CD4-positive, alpha-beta memory T cell (primary cell): ENCODE results near the gene SLAMF7. TPM values are rescaled to one million over a fixed set of nuclear protein-coding genes. Genes with fewer than 3 reads are reported as not detected.

Experiments
- CTCF ChIA-PET: fragments of 350-600 bp; sonication (Branson Sonifier 250); formaldehyde crosslinking; loops from one replicate; lab custom pipeline; 2021; ENCODE audit warnings: inconsistent platforms; ENCODE audit not compliant: partially characterized antibody; lab: Charles Lee
- POLR2A ChIA-PET: fragments of 350-600 bp; sonication (Branson Sonifier 250); formaldehyde crosslinking; loops from one replicate; lab custom pipeline; 2021; ENCODE audit not compliant: partially characterized antibody; lab: Charles Lee
- DNase-seq, 5 donors: peaks; one replicate each; pipeline versions ENCODE4 v3.0.0 to v3.0.0-alpha.2; 2020 to 2022; ENCODE audit warnings: mixed read lengths in 1 of 5
- H3K27ac ChIP-seq: one replicate; pipeline ENCODE4 v1.7.0; 2013; ENCODE audit warnings: low read depth, low read length
- H3K27me3 ChIP-seq: 2 replicates; pipeline ENCODE4 v1.7.0; 2013; ENCODE audit warnings: mild to moderate bottlenecking, low read length, moderate library complexity; ENCODE audit not compliant: insufficient read depth
- H3K36me3 ChIP-seq: 2 replicates; pipeline ENCODE4 v1.7.0; 2013; ENCODE audit warnings: mild to moderate bottlenecking, low read length, moderate library complexity; ENCODE audit not compliant: insufficient read depth
- H3K4me1 ChIP-seq: 2 replicates; pipeline ENCODE4 v1.7.0; 2013; ENCODE audit warnings: mild to moderate bottlenecking, low read length, moderate library complexity; ENCODE audit not compliant: insufficient read depth
- H3K4me3 ChIP-seq, 2 donors: one replicate each; pipeline ENCODE4 v1.7.0; 2013; ENCODE audit warnings: low read length in 2 of 2, mild to moderate bottlenecking in 1 of 2
- H3K9me3 ChIP-seq, 2 donors: one replicate each; pipeline ENCODE4 v1.7.0; 2013; ENCODE audit warnings: low read length in 2 of 2, control low read depth in 1 of 2; ENCODE audit not compliant: control insufficient read depth in 1 of 2
- H3K27ac Mint-ChIP-seq, 7 donors: one replicate each; pipeline ENCODE4 v1.8.0; 2020 to 2021; ENCODE audit warnings: mixed read lengths in 7 of 7, mild to moderate bottlenecking in 6 of 7, inconsistent platforms in 3 of 7, moderate library complexity in 3 of 7
- H3K27me3 Mint-ChIP-seq, 2 donors: one replicate each; pipeline ENCODE4 v1.8.0; 2020 to 2021; ENCODE audit warnings: mixed read lengths in 2 of 2
- H3K36me3 Mint-ChIP-seq, 2 donors: one replicate each; pipeline ENCODE4 v1.8.0; 2020 to 2021; ENCODE audit warnings: mixed read lengths in 2 of 2, inconsistent platforms in 1 of 2, mild to moderate bottlenecking in 1 of 2
- H3K4me1 Mint-ChIP-seq, 4 donors: one replicate each; pipeline ENCODE4 v1.8.0; 2020 to 2021; ENCODE audit warnings: mixed read lengths in 4 of 4, mild to moderate bottlenecking in 1 of 4
- H3K4me3 Mint-ChIP-seq, 8 donors: one replicate each; pipeline ENCODE4 v1.8.0; 2020 to 2021; ENCODE audit warnings: mixed read lengths in 8 of 8, mild to moderate bottlenecking in 7 of 8, moderate library complexity in 6 of 8, inconsistent platforms in 3 of 8
- H3K9me3 Mint-ChIP-seq, 8 donors: one replicate each; pipeline ENCODE4 v1.8.0; 2020 to 2021; ENCODE audit warnings: mixed read lengths in 8 of 8, mild to moderate bottlenecking in 5 of 8, inconsistent platforms in 3 of 8, moderate library complexity in 1 of 8
- intact Hi-C: fragments of 100-400 bp; cut with micrococcal nuclease; formaldehyde crosslinking; loops from one replicate; pipeline ENCODE4 v1.15.1; 2023
- polyA plus RNA-seq, 2 donors: library from polyadenylated mRNA; unstranded; fragments of 300-500 nt; fragmentation: Illumina TruSeq; gene quantifications; one replicate each; pipeline ENCODE4 v1.2.3, GENCODE V29; 2021
- total RNA-seq, 2 experiments: library from RNA; stranded (reverse); gene quantifications; one replicate each; pipeline ENCODE4 v1.2.3, GENCODE V29; 2021

SLAMF7 gene
- total and polyA plus RNA-seq, 4 experiments from 2014 or later = 2.8 to 8.2 (median 5.4) TPM

DNA sequence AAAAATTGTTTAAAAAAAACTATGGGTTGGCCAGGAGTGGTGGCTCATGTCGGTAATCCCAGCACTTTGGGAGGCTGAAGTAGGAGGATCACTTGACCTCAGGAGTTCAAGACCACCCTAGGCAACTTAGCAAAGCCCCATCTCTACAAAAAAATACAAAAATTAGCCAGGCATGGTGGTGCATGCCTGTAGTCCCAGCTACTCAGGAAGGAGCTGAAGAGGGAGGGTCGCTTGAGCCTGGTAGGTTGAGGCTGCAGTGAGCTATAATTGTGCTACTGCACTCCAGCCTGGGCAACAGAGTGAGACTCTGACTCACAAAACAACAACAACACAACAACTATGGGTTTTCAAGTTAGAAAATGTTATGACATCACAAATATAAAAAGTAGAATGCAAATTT is 16.4 kb downstream of the SLAMF7 start:
- H3K9me3 ChIP-seq = no peaks in the 10 kb centered on the region
- Mint-ChIP-seq H3K4me3 (no peak overlapping the region), H3K27ac (peak overlapping the region in 1 of 7 donors; percentile 80), H3K36me3 (no peaks in the 10 kb centered on the region), H3K4me1 (peaks cover 6 to 33% (median 17%) of the 10 kb centered on the region in 4 donors), H3K27me3 (peaks cover 2% of the 10 kb centered on the region in 2 donors), H3K9me3 (peaks cover 0 to 2% (median 0%) of the 10 kb centered on the region in 8 donors)
- ChIA-PET POLR2A (interaction anchor here (0.6 to 1.7 kb wide), 5 partner anchors 11 to 135 kb away, joined by 3 to 11 read pairs (median 4); partner anchors contain the start of gene SLAMF7), CTCF (interaction anchor here (0.8 to 2.8 kb wide), 5 partner anchors 11 to 81 kb away, joined by 3 to 13 read pairs (median 4); no protein-coding TSS in a partner anchor)
- no peak for DNase-seq
- intact Hi-C loops = no loop called here
- no peaks in the 10 kb centered on the region for H3K36me3 ChIP-seq
- no peak overlapping the region for H3K27ac ChIP-seq
- no peaks in the 10 kb centered on the region for H3K27me3 ChIP-seq
- no peak overlapping the region for H3K4me3 ChIP-seq
- peaks cover 16% of the 10 kb centered on the region for H3K4me1 ChIP-seq

DNA sequence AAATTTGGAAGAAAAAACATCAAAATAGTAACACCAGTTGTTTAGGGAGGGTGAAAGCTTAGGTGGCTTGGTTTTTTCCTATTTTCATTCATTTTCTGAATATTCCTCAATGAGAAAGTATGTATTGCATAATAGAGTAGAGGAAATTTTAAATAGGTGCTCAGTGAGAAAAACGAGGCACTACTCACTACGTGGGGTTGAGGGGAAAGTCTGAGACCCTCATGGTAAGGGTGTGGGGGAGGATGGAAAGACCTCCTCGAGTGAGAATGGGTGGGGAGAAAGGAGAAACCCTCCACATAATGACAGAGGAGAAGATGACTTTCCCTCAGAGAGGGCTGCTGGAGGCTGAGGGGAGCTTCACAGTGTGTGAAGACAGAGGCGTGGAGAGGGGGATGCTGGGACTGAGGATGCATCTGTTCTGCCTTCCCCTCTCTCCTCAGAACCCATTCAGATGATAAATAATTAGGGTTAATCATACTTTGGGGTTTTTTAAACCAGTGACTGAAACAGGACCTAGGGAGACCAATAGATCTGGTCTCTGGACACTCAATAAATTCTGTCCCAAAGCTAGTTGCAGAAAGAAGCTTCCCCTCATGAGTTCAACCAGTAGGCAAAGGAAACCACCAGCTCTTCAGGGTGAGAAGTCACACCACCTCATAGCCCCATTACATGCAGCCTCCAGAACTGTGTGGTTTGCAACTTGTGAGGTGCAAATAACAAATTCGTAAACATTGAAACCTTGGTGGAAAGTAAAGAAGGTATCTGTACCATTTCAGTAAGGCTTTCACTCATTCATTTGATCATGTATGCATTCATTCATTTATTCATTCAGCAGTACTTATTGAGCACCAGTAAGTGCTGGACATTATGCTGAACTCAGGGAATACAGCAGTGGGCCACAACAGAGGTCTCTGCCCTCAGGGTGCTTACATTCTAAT is 17.1 kb downstream of the SLAMF7 start:
- intact Hi-C loops = no loop called here
- ChIA-PET CTCF (interaction anchor here (0.8 to 2.8 kb wide), 5 partner anchors 12 to 81 kb away, joined by 3 to 13 read pairs (median 4); no protein-coding TSS in a partner anchor), POLR2A (interaction anchor here (0.6 to 1.7 kb wide), 8 partner anchors 9 to 134 kb away, joined by 3 to 11 read pairs (median 4); partner anchors contain the start of genes CD48 and SLAMF7)
- no peaks in the 10 kb centered on the region for H3K27me3 ChIP-seq
- no peak overlapping the region for H3K4me3 ChIP-seq
- Mint-ChIP-seq H3K9me3 (no peaks in the 10 kb centered on the region), H3K4me1 (peaks cover 6 to 32% (median 15%) of the 10 kb centered on the region in 4 donors), H3K27ac (peak overlapping the region in 5 of 7 donors; percentile 7 to 85 (median 52)), H3K4me3 (peak overlapping the region in 4 of 8 donors; percentile 2 to 63 (median 32)), H3K27me3 (peaks cover 0 to 2% of the 10 kb centered on the region in 2 donors), H3K36me3 (no peaks in the 10 kb centered on the region)
- peaks cover 16% of the 10 kb centered on the region for H3K4me1 ChIP-seq
- H3K27ac ChIP-seq = no peak overlapping the region
- H3K36me3 ChIP-seq = no peaks in the 10 kb centered on the region
- peak in 3 of 5 donors; percentile 25 to 48 (median 31) for DNase-seq
- no peaks in the 10 kb centered on the region for H3K9me3 ChIP-seq

DNA sequence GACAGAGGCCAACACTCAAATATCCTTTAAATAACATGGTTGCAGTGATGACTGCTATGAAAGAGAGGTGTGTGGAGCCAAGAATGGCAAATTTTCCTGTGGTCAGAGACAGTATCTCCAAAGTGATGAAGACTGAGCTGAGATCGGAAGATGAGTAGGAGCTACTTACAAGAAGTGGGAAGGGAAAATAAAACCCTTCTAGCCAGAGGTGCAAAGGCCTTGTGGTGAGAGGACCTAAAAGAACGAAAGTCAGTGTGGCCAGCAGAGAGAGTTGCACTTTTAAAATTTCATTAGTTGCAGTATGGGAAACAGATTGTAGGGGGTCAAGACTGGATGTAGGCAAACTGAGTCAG is 17.8 kb downstream of the SLAMF7 start:
- Histone ChIP-seq H3K4me1 (peaks cover 16% of the 10 kb centered on the region), H3K27me3 (no peaks in the 10 kb centered on the region), H3K4me3 (no peak overlapping the region), H3K36me3 (no peaks in the 10 kb centered on the region), H3K9me3 (no peaks in the 10 kb centered on the region), H3K27ac (no peak overlapping the region)
- ChIA-PET POLR2A (interaction anchor here (0.6 to 1.7 kb wide), 5 partner anchors 8 to 48 kb away, joined by 3 to 6 read pairs (median 4); partner anchors contain the start of genes CD48 and SLAMF7), CTCF (interaction anchor here (1.2 to 2.8 kb wide), 3 partner anchors 11 to 30 kb away, joined by 4 to 13 read pairs (median 4); no protein-coding TSS in a partner anchor)
- Mint-ChIP-seq H3K27ac (peak overlapping the region in 6 of 7 donors; percentile 7 to 80 (median 58)), H3K4me3 (peak overlapping the region in 1 of 8 donors; percentile 15), H3K36me3 (no peaks in the 10 kb centered on the region), H3K9me3 (no peaks in the 10 kb centered on the region), H3K27me3 (no peaks in the 10 kb centered on the region), H3K4me1 (peaks cover 3 to 26% (median 13%) of the 10 kb centered on the region in 4 donors)
- intact Hi-C loops = no loop called here
- no peak for DNase-seq

DNA sequence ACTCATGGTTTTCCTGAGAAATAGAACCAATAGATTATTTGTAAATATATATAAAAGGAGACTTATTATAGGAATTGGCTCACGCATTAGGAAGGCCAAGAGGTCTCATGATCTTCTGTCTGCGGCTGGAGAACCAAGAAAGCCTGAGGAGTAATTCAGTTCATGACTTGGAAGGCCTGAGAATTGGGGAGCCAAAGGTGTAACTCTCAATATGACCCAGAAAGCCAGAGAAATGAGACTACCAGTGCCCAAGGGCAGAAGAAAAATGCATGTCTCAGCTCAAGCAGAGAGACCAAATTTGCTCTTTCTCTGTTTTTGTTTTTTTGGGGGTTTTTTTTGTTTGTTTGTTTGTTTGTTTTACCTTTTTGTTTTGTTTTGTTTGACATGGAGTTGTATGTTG is 19.5 kb downstream of the SLAMF7 start:
- H3K9me3 Mint-ChIP-seq = no peaks in the 10 kb centered on the region
- H3K4me3 ChIP-seq = no peak overlapping the region
- no peaks in the 10 kb centered on the region for H3K9me3 ChIP-seq
- H3K36me3 ChIP-seq = no peaks in the 10 kb centered on the region
- peaks cover 16% of the 10 kb centered on the region for H3K4me1 ChIP-seq
- no peaks in the 10 kb centered on the region for H3K27me3 Mint-ChIP-seq
- peaks cover 3 to 21% (median 13%) of the 10 kb centered on the region in 4 donors for H3K4me1 Mint-ChIP-seq
- no peak for DNase-seq
- no peaks in the 10 kb centered on the region for H3K27me3 ChIP-seq
- intact Hi-C loops = no loop called here
- H3K36me3 Mint-ChIP-seq = no peaks in the 10 kb centered on the region
- H3K27ac Mint-ChIP-seq = no peak overlapping the region
- no peak overlapping the region for H3K4me3 Mint-ChIP-seq
- ChIA-PET CTCF (interaction anchor here (0.8 to 2.8 kb wide), 3 partner anchors 9 to 18 kb away, joined by 3 to 13 read pairs (median 4); no protein-coding TSS in a partner anchor), POLR2A (no interaction called here)
- H3K27ac ChIP-seq = no peak overlapping the region

DNA sequence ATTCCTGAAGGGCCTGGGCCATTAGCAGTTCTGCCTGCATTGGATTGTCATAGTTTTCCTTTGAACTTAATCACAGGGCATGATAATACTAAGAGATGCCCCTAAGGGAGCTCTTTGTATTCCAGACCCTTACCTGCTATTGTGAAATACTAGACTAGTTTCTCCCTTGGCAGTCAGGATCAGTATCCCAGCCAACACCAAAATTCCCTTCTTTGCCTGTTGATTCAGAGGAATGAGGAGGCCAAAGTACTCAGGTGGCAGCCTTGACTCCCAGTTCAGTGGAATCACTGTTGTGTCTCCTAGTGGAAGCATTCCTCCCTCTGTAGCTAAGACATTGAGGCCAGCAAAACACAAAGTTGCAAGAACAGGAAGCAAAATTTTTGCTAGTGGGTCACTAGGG is 20.7 kb downstream of the SLAMF7 start:
- Mint-ChIP-seq H3K27ac (peak overlapping the region in 1 of 7 donors; percentile 35), H3K36me3 (no peaks in the 10 kb centered on the region), H3K4me1 (peaks cover 3 to 21% (median 13%) of the 10 kb centered on the region in 4 donors), H3K4me3 (no peak overlapping the region), H3K9me3 (no peaks in the 10 kb centered on the region), H3K27me3 (no peaks in the 10 kb centered on the region)
- ChIA-PET CTCF (interaction anchor here (1.2 to 1.7 kb wide), 3 partner anchors 11 to 17 kb away, joined by 3 to 5 read pairs (median 3); no protein-coding TSS in a partner anchor), POLR2A (no interaction called here)
- Histone ChIP-seq H3K4me3 (no peak overlapping the region), H3K36me3 (no peaks in the 10 kb centered on the region), H3K27ac (no peak overlapping the region), H3K9me3 (no peaks in the 10 kb centered on the region), H3K4me1 (peaks cover 16% of the 10 kb centered on the region), H3K27me3 (no peaks in the 10 kb centered on the region)
- intact Hi-C loops = no loop called here
- DNase-seq = no peak

DNA sequence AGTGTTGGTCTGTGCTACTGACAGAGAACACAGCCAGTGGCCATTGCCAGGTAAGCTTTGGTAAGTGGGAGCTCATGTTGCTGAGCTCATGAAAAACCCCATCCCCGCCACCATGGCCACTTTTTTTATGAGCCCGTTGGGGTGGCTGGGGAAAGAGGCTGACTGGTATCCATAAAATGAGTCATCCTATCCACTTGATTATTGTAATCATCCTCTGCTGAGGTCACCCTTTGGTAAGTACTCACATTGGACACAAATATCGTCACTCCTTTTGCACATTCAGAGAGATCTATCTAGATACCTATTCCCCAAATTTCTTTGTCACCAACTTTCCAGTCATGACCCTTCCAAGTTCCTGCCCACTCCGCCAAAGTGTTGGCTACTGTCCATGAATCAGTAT is 22.0 kb downstream of the SLAMF7 start:
- H3K9me3 ChIP-seq = no peaks in the 10 kb centered on the region
- Mint-ChIP-seq H3K9me3 (no peaks in the 10 kb centered on the region), H3K4me3 (no peak overlapping the region), H3K27ac (no peak overlapping the region), H3K4me1 (peaks cover 1 to 16% (median 10%) of the 10 kb centered on the region in 4 donors), H3K27me3 (no peaks in the 10 kb centered on the region), H3K36me3 (no peaks in the 10 kb centered on the region)
- H3K4me3 ChIP-seq = no peak overlapping the region
- no peak overlapping the region for H3K27ac ChIP-seq
- ChIA-PET CTCF (interaction anchor here (1.1 to 10.0 kb wide), 4 partner anchors 9 to 82 kb away, joined by 3 to 310 read pairs (median 4); no protein-coding TSS in a partner anchor), POLR2A (no interaction called here)
- H3K27me3 ChIP-seq = no peaks in the 10 kb centered on the region
- intact Hi-C loops = no loop called here
- DNase-seq = no peak
- peaks cover 10% of the 10 kb centered on the region for H3K4me1 ChIP-seq
- no peaks in the 10 kb centered on the region for H3K36me3 ChIP-seq
